ENCODE results near the gene STPG1.

The STPG1 gene

GRCh38 chr1:24364975-24365678 is 48.5 kb downstream of the STPG1 start:
- peak; percentile 60 for DNase-seq (ENCODE audit: extremely low read depth, low read depth)
- H3K4me3 ChIP-seq (replicated peaks; ENCODE audit: low read depth, low read length) = no peak overlapping the region
- TF ChIP-seq CTCF (IDR thresholded peaks at IDR 0.05; ENCODE audit: low read depth, low read length, missing control alignments) = no peak

GRCh38 chr1:24364605-24364974 is 49.0 kb downstream of the STPG1 start:
- TF ChIP-seq CTCF (IDR thresholded peaks at IDR 0.05; ENCODE audit: low read depth, low read length, missing control alignments) = no peak
- DNase-seq (ENCODE audit: extremely low read depth, low read depth) = no peak

DNA sequence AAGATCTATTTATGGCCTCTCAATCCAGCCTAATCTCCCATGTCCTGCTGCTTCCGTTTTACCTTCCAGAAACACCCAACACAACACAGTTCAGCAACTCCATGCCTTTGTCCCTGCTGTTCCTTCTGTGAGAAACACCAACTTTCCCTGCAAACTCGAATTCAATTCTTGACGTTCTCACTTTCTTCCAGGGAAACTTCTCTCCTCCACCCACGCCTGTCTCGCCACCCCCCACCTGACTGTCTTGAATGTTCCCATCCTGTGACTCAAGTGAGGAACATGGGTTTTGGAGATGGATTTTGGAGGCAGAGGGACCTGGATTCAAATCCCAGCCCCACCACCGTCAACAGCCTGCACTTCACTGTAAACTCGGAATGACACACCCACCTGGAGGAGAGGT is 49.6 kb downstream of the STPG1 start:
- no peak overlapping the region for H3K4me3 ChIP-seq (replicated peaks; ENCODE audit: low read depth, low read length)
- no peak for DNase-seq (ENCODE audit: extremely low read depth, low read depth)
- no peak for TF ChIP-seq CTCF (IDR thresholded peaks at IDR 0.05; ENCODE audit: low read depth, low read length, missing control alignments)

More at GRCh38 chr1:24364605-24364974, 49.0 kb downstream of the STPG1 start:
- no peak overlapping the region for H3K4me3 ChIP-seq (replicated peaks; ENCODE audit: low read depth, low read length)

DNA sequence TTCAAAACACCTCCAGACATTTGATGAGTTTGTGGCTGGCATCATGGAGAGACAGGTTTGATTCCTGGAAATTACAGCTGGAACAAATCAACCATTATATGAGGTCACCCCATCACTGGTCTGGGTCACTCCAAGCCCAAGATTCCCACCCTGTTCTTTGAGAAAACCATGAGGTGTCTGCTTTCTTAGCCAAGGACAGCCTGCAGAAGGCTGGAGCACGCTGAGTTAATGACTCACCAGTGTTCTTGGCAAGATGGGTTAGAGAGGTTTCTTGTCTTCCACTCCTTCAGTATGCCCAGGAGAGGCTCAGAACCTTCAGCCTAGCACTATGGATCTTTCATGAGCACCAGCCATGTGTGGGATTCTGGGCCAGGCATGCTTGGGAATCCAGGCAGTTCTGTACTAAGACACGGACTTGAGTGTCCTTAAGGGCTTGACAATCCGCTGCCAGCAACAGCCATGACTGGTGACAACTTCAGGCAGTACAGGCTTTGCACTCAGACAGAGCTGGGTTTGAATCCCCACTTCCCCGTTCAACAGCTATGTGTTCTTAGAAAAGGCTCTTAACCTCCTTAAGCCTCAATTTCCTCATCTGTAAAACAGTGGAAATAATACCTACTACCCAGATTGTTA is 50.5 kb downstream of the STPG1 start:
- DNase-seq (ENCODE audit: extremely low read depth, low read depth) = peak; percentile 73
- no peak for TF ChIP-seq CTCF (IDR thresholded peaks at IDR 0.05; ENCODE audit: low read depth, low read length, missing control alignments)
- H3K4me3 ChIP-seq (replicated peaks; ENCODE audit: low read depth, low read length) = no peak overlapping the region

- H3K4me3 ChIP-seq (replicated peaks; ENCODE audit: low read depth, low read length) = no peak overlapping the region
- no peak for DNase-seq (ENCODE audit: extremely low read depth, low read depth)
- no peak for TF ChIP-seq CTCF (IDR thresholded peaks at IDR 0.05; ENCODE audit: low read depth, low read length, missing control alignments)
These were observed 51.2 kb downstream of the STPG1 start for GRCh38 chr1:24362396-24362795.

GRCh38 chr1:24361811-24362210 is 51.8 kb downstream of the STPG1 start:
- no peak overlapping the region for H3K4me3 ChIP-seq (replicated peaks; ENCODE audit: low read depth, low read length)
- DNase-seq (ENCODE audit: extremely low read depth, low read depth) = no peak
- TF ChIP-seq CTCF (IDR thresholded peaks at IDR 0.05; ENCODE audit: low read depth, low read length, missing control alignments) = no peak
